Ectodermal cell (in vitro differentiated cells): ENCODE data around the gene P2RY6.

Experiments
- H3K27ac ChIP-seq: 2 replicates; pipeline ENCODE4 v1.7.0; 2013; ENCODE audit warnings: mild to moderate bottlenecking, low read depth, low read length; ENCODE audit not compliant: insufficient read depth, poor library complexity, severe bottlenecking
- H3K27me3 ChIP-seq: 2 replicates; pipeline ENCODE4 v1.7.0; 2013; ENCODE audit warnings: mild to moderate bottlenecking, low read length; ENCODE audit not compliant: insufficient read depth, control insufficient read depth, poor library complexity, severe bottlenecking
- H3K36me3 ChIP-seq: one replicate; pipeline ENCODE4 v1.7.0; 2013; ENCODE audit warnings: low read length; ENCODE audit not compliant: control insufficient read depth, insufficient read depth
- H3K4me1 ChIP-seq: one replicate; pipeline ENCODE4 v1.7.0; 2013; ENCODE audit warnings: low read length; ENCODE audit not compliant: control insufficient read depth, insufficient read depth
- H3K4me3 ChIP-seq: 2 replicates; pipeline ENCODE4 v1.7.0; 2013; ENCODE audit warnings: low read depth, low read length, control low read depth; ENCODE audit not compliant: insufficient read depth
- H3K9me3 ChIP-seq: 2 replicates; pipeline ENCODE4 v1.7.0; 2013; ENCODE audit warnings: mild to moderate bottlenecking, low read length, moderate library complexity; ENCODE audit not compliant: control insufficient read depth
- WGBS, 2 experiments: methylation state at CpG; one replicate each; pipeline ENCODE4 v1.1.7; 2013; ENCODE audit warnings: missing lambda C conversion rate in 2 of 2; 5-methylcytosine and 5-hydroxymethylcytosine counted together

Gene P2RY6

DNA sequence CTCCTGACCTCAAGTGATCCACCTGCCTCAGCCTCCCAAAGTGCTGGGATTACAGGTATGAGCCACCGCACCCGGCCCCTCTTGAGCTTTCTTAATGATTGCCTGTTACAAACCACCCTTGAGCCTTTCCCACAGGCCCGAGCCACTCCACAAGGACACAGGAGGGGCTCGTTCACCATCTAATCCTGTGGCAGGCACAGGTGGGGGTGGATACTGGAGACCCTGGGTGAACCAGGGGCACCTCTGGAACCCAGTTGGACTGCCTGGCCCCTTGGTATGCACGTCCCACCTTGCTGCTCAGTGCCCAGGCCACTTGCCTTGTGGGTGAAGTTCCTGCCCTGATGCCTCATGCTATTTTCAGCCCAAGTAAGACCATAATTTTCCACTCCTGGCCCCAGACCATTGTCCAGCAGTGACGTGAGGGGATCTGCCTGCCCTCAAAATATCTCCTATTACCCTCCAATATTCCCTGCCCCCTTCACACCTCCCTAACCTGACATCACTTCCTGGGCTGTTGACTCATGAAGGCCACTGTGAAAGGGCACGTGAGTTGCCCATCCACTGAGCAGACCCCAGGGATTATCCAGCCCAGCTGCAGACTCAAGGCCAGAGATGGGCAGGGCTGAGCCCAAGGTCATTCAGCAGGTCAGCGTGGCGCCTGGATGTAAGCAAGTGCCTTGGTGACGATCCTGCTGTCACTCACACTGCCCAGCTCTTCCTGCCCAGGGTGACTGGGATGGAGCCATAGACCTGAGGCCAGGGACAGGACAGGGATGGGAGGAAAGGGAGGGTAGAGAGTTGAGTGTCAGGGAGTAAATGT is 34.5 kb upstream of the P2RY6 start:
- H3K4me3 ChIP-seq: no peak overlapping the region
- H3K4me1 ChIP-seq: no peaks in the 10 kb centered on the region
- H3K36me3 ChIP-seq: no peaks in the 10 kb centered on the region
- H3K9me3 ChIP-seq: no peaks in the 10 kb centered on the region
- H3K27me3 ChIP-seq: no peaks in the 10 kb centered on the region
- 77 to 80% methylated on average over 10 of the region's 10 CpGs for WGBS, 2 experiments
- no peak overlapping the region for H3K27ac ChIP-seq

DNA sequence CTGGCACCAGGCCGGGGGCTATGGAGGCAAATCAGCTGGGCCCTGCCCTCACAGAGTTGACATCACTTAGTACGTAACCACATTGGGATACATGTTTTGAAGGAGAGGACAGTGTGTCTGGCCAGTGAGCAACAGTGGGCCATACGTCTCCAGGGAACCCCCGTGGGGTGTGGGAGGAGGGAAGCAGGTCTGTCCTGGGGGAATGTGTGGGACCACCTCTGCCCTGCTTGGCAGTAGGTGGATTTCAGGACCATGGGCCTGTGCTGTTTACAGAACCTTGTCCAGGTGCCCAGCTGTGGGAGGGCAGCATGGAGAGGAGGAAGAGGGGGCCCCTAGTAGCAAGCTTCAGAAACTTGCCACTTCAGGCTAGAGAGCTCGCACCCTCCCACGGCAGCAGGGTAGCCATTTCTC is 33.0 kb upstream of the P2RY6 start:
- 93 to 98% methylated on average over 6 of the region's 6 CpGs for WGBS, 2 experiments
- Histone ChIP-seq H3K36me3 (no peaks in the 10 kb centered on the region), H3K27me3 (no peaks in the 10 kb centered on the region), H3K9me3 (no peaks in the 10 kb centered on the region), H3K27ac (no peak overlapping the region), H3K4me3 (no peak overlapping the region), H3K4me1 (no peaks in the 10 kb centered on the region)

DNA sequence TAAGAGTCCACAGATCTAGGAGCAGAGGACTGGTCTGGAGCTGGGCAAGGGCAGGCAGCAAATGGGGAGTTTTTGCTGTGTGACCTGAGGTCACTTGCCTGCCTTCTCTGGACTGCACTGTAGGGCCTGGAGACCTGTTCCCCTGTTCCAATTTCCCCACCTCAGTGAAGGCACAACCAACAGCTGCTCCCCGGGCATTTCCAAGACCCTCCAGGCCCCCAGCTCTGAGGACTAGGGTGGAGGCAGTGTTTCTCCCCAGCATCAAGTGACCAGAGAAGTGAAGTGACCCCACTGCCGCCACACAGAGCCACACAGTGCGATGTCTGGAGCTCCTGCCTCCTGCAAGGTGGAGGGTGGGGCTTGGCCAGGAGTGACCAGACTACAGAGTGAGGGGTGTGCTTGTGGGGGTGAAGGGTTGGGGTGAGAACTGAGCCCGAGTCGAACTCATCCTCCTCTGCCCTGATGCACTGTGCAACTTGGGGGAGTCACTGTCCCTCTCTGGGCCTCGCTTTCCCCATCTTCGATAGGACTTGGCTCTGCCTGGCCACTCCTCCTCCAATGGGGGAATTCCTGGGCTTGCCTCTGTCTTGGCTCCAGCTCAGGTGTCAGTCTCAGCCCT is 32.5 kb upstream of the P2RY6 start:
- 88 to 90% methylated on average over 7 of the region's 7 CpGs for WGBS, 2 experiments

DNA sequence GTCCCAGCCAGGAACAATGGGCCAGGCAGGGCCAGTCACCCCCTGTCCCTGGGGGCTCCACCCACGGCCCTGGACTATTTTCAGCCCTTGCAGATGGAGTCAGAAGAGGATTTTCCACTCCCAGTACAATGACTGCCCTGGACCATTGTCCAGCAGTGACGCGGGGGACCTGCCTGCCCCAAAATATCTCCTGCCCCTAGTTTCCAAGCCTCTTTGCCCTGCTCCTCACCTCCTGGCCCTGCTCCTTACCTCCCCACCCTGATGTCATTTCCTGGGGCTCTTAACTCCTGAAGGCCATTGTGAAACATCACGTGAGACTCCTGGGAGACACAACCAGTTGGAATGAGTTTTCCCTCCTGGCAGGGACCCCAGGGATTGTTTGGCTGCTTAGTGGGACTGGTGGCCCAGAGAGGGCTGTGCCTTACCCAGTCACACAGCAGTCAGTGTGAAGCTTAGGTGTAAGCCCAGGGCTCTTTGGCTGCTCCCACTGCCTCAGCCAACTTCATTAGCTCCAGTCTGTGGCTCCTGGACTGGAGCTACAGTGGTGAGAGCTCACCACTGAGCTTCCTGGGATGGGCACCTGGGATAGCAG is 31.9 kb upstream of the P2RY6 start:
- WGBS, 2 experiments: 71 to 75% methylated on average over 4 of the region's 4 CpGs
- Histone ChIP-seq H3K4me3 (no peak overlapping the region), H3K36me3 (no peaks in the 10 kb centered on the region), H3K4me1 (no peaks in the 10 kb centered on the region), H3K27me3 (no peaks in the 10 kb centered on the region), H3K27ac (no peak overlapping the region), H3K9me3 (no peaks in the 10 kb centered on the region)

More for the DNA sequence above, 32.5 kb upstream of the P2RY6 start:
- Histone ChIP-seq H3K4me1 (no peaks in the 10 kb centered on the region), H3K27ac (no peak overlapping the region), H3K36me3 (no peaks in the 10 kb centered on the region), H3K4me3 (no peak overlapping the region), H3K27me3 (no peaks in the 10 kb centered on the region), H3K9me3 (no peaks in the 10 kb centered on the region)

DNA sequence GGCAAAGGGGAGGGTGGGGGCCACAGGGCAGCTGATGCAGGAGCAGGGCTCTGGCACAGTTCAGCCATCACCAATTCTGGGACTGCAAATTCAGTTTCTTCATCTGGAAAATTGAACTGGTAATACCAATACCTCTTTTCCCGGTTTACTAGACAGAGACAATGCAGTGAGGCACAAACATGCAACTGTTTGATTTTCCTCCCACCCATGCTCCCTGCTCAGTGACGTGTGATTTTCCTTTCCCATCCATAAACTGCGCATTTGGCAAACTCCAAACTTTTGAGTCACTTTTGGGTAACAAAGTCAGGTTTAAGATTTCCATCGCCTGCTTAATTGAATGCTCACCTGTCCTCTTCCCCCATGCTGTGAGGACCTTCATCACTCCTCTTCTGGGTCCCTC is 30.8 kb upstream of the P2RY6 start:
- Histone ChIP-seq H3K9me3 (no peaks in the 10 kb centered on the region), H3K4me1 (no peaks in the 10 kb centered on the region), H3K36me3 (no peaks in the 10 kb centered on the region), H3K4me3 (no peak overlapping the region), H3K27ac (no peak overlapping the region), H3K27me3 (no peaks in the 10 kb centered on the region)
- WGBS, 2 experiments: 89 to 92% methylated on average over 4 of the region's 4 CpGs

DNA sequence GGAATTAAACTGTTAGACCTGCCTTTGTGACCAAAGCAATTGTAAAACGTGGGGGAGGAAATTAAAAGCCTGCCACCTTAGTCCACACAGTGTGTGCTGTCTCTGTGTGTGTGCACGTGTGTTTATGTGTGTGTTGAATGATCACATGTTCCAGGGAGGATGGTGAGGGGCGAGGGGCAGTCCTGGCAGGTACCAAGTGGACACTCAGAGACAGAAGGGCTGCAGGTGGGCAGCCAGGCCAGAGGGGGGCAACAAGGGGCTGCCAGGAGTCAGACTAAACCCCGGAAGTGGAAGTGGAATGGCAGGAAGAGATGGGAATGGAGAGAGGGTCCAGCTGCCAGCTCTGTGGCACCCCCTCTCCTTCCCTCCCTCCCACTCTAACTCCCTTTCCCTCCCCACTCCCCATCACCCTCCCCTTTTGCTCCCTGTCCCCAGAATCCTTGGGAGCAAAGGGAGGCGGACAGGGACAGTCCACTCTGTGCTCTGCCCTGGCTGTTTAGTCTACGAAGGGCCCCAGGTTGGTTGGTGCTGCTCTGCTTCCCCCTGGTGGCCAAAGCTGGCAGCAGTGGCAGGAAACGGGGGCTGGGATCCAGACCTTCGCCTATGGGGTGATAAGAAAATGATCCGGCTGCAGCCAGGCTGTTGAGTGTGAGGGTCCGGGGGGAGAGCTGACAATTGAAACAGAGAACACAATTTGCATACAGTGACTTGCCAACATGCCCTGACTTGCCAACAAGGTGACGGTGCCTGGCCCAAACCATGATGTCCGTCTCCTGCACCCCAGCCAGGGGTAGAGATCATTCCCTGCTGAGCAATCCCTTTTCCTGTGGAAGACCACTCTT is 29.7 kb upstream of the P2RY6 start:
- Histone ChIP-seq H3K27ac (no peak overlapping the region), H3K27me3 (no peaks in the 10 kb centered on the region), H3K36me3 (no peaks in the 10 kb centered on the region), H3K4me3 (peak overlapping the region; percentile 30), H3K9me3 (no peaks in the 10 kb centered on the region), H3K4me1 (no peaks in the 10 kb centered on the region)
- WGBS, 2 experiments: 45 to 48% methylated on average over 12 of the region's 12 CpGs

DNA sequence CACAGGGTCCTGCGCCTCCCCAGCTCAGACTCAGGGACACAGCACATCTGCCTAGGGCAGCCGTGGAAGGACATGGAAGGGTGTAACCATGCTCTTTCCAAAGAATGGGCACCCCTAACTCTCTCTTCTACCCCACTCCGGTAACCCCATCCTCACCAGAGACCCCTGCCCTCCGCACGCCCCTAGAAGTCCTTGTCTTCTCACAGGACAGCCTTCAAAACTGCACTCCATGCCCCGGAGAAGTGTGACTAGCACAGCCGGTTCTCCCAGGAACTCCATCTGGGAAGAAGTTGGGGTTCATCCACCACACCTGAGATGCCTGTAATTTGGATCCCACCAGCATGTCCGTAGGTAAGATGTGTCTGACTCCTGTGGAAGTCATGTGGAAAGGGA is 29.0 kb upstream of the P2RY6 start:
- Histone ChIP-seq H3K4me1 (no peaks in the 10 kb centered on the region), H3K4me3 (no peak overlapping the region), H3K36me3 (no peaks in the 10 kb centered on the region), H3K27me3 (no peaks in the 10 kb centered on the region), H3K27ac (no peak overlapping the region), H3K9me3 (no peaks in the 10 kb centered on the region)
- WGBS, 2 experiments: 92 to 94% methylated on average over 8 of the region's 8 CpGs

DNA sequence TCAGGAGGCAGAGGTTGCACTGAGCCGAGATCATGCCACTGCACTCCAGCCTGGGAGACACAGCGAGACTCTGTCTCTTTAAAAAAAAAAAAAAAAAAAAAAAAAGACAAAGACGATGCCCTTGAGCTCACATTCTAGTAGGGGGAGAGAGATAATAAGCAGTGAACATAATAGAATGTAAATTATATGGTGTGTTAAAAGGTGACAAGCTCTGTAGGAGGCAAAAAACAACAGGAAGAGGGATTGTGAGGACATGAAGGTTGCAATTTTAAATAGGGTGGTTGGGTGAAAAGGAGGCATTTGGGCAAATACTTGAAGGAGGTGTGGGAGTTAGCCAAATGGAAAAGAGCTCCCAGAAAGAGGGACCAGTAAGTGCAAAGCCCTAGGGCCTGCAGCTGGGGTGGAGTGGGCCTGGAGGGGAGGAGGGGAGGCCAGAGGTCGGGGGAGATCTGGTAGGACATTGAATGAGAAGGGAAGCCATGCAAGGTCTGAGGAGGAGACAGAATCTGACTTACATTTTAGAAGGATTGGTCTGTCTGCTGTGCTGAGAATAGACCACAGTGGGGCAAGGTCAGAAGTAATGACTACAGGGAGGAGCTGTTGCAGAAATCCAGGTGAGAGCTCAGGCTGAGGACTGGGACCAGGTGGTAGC is 27.4 kb upstream of the P2RY6 start:
- Histone ChIP-seq H3K36me3 (no peaks in the 10 kb centered on the region), H3K4me3 (no peak overlapping the region), H3K4me1 (no peaks in the 10 kb centered on the region), H3K27ac (no peak overlapping the region), H3K27me3 (no peaks in the 10 kb centered on the region), H3K9me3 (no peaks in the 10 kb centered on the region)
- 68 to 73% methylated on average over 4 of the region's 4 CpGs for WGBS, 2 experiments

DNA sequence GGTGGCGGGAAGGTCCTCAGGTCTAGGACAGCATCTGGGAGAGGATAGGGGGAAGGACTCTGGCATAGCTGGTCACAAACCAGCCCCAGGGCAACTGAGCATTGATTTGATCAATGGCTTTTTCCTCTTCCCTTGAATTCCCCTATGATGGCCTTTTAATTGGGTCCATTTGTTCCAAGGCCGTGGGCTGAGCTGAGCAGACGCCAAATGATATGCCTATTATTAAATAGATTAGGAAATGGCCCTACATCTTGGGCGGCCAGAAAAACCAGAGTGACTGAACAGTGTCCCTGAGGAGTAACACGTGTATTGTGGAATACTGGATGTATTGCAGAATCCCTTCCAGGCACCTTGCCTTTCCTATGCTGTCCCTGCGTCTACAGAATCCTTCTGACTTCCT is 26.7 kb upstream of the P2RY6 start:
- H3K27ac ChIP-seq: no peak overlapping the region
- no peaks in the 10 kb centered on the region for H3K27me3 ChIP-seq
- no peaks in the 10 kb centered on the region for H3K36me3 ChIP-seq
- H3K4me1 ChIP-seq: no peaks in the 10 kb centered on the region
- H3K4me3 ChIP-seq: no peak overlapping the region
- no peaks in the 10 kb centered on the region for H3K9me3 ChIP-seq
- WGBS, 2 experiments: 86 to 93% methylated on average over 6 of the region's 6 CpGs
